DND-41 (cell line): Measurements from ENCODE around the gene ZNF117.

ENCODE experiments used
- EZH2 ChIP-seq: IDR thresholded peaks from 3 replicates; pipeline ENCODE4 v1.6.1; 2012; ENCODE audit warnings: borderline replicate concordance, low read depth, mild to moderate bottlenecking, moderate library complexity, low read length, inconsistent platforms; ENCODE audit not compliant: severe bottlenecking
- TF ChIP-seq, protein P1 (sequence below): IDR thresholded peaks from 2 replicates; pipeline ENCODE4 v1.5.1; 2012; ENCODE audit warnings: borderline replicate concordance, low read length, moderate library complexity, mild to moderate bottlenecking; ENCODE audit not compliant: poor library complexity, severe bottlenecking; ENCODE audit errors: extremely low read depth

DNA sequence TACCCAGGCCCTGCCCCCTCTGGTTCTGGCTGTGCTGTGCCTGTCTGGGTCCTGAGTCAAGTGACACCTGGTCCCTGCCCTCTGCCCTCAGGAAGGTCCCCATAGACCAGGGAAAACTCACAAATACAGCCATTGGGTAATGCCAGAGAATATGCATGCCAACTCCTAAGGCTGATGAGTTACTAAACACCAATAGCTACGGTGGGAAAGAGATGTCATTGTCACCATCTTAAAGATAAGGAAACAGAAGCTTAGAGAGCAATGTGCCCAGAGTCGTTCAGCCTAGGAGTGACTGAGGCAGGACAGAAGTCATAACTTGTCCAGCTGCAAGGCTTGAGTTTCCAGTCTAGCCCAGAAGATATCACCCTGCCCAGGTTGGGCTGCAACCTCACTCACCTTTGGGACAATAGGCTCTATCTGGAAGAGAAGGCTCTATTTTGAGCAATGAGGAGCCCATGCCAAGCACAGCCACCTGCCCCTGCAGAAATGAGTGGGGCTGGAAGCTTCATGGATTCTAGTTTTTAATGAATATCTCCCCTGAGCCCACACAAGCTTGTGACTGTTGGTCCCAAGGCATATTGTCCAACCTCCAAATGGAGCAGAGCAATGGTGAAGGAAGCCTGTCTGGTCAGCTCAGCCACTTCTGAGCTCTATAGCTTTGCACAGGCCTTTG lies 45.2 kb downstream of the ZNF117 start:
- TF ChIP-seq, protein P1, sequence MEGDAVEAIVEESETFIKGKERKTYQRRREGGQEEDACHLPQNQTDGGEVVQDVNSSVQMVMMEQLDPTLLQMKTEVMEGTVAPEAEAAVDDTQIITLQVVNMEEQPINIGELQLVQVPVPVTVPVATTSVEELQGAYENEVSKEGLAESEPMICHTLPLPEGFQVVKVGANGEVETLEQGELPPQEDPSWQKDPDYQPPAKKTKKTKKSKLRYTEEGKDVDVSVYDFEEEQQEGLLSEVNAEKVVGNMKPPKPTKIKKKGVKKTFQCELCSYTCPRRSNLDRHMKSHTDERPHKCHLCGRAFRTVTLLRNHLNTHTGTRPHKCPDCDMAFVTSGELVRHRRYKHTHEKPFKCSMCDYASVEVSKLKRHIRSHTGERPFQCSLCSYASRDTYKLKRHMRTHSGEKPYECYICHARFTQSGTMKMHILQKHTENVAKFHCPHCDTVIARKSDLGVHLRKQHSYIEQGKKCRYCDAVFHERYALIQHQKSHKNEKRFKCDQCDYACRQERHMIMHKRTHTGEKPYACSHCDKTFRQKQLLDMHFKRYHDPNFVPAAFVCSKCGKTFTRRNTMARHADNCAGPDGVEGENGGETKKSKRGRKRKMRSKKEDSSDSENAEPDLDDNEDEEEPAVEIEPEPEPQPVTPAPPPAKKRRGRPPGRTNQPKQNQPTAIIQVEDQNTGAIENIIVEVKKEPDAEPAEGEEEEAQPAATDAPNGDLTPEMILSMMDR: no peak
- TF ChIP-seq EZH2: no peak
